Transverse colon (tissue), 3 donors: ENCODE data around the gene ELF2.

Experiments
- EP300 ChIP-seq: sonication (generic); formaldehyde crosslinking; IDR thresholded peaks from one replicate; pipeline ENCODE4 v1.6.1; 2017; ENCODE audit warnings: antibody characterized with exemption, low read depth
- POLR2A ChIP-seq: fragments of 450-650 bp; IDR thresholded peaks from one replicate; pipeline ENCODE4 v1.6.1; 2016; ENCODE audit warnings: antibody characterized with exemption, mild to moderate bottlenecking, moderate library complexity
- TF ChIP-seq, protein P1 (sequence below), 5 experiments: fragments of 200-600 bp in 3 of 5; fragments of 450-650 bp in 2 of 5; sonication (generic) in 3 of 5; IDR thresholded peaks; 1 replicate in 2 of 5; 2 replicates in 3 of 5; pipeline ENCODE4 v1.5.1; 2016 to 2017; ENCODE audit warnings: antibody characterized with exemption in 5 of 5, inconsistent platforms in 3 of 5, mild to moderate bottlenecking in 2 of 5, moderate library complexity in 1 of 5

DNA sequence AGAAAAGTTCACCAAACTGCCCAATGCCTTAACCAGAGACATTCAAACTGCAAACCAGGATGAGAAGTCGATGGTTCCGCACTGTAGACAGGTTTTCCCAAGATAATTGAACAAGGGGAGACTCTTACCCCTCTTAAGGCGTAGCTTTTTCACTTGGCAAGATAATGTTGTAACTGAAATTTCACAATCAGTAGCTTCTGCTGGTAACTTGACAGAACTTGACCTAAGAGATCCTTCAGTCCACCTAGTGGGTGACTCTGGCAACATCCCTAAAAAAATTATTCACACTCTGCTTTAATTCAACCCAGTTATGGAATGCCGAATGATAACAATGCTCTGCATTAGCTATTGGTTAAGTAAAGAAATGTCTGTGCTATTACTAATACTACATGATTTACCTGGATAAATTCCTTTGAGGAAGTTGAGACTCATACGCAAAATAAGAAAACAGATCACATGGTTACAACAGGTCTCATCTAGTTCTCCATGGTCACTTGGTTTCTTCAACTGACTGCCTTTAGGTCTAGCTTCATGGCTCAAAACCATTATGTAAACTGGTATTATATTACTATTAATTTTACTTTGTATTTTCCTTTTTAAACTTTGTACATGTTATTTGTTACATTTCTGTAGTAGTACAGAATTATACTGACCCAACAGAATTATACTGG lies 9.1 kb downstream of the ELF2 start:
- TF ChIP-seq, protein P1, sequence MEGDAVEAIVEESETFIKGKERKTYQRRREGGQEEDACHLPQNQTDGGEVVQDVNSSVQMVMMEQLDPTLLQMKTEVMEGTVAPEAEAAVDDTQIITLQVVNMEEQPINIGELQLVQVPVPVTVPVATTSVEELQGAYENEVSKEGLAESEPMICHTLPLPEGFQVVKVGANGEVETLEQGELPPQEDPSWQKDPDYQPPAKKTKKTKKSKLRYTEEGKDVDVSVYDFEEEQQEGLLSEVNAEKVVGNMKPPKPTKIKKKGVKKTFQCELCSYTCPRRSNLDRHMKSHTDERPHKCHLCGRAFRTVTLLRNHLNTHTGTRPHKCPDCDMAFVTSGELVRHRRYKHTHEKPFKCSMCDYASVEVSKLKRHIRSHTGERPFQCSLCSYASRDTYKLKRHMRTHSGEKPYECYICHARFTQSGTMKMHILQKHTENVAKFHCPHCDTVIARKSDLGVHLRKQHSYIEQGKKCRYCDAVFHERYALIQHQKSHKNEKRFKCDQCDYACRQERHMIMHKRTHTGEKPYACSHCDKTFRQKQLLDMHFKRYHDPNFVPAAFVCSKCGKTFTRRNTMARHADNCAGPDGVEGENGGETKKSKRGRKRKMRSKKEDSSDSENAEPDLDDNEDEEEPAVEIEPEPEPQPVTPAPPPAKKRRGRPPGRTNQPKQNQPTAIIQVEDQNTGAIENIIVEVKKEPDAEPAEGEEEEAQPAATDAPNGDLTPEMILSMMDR (IDR thresholded peaks at IDR 0.05): peak; percentile 32 to 42 (median 38)
- TF ChIP-seq POLR2A: no peak
- no peak for TF ChIP-seq EP300
